Chondrocyte (in vitro differentiated cells): ENCODE results near the gene HOXC10. TPM values are rescaled to one million over a fixed set of nuclear protein-coding genes. Genes with fewer than 3 reads are reported as not detected.

ENCODE experiments used
- DNase-seq: peaks from one replicate; pipeline ENCODE4 v3.0.0; 2021; ENCODE audit warnings: mixed read lengths, low spot score
- H3K27ac Mint-ChIP-seq: one replicate; pipeline ENCODE4 v1.8.0; 2021; ENCODE audit warnings: mild to moderate bottlenecking, moderate library complexity, mixed read lengths; ENCODE audit not compliant: unreplicated experiment
- H3K27me3 Mint-ChIP-seq: 2 replicates; pipeline ENCODE4 v1.8.0; 2021; ENCODE audit warnings: low read depth, mixed read lengths
- H3K36me3 Mint-ChIP-seq: 2 replicates; pipeline ENCODE4 v1.8.0; 2021; ENCODE audit warnings: low read depth, mixed read lengths
- H3K4me1 Mint-ChIP-seq: 2 replicates; pipeline ENCODE4 v1.8.0; 2021; ENCODE audit warnings: low read depth, mild to moderate bottlenecking, mixed read lengths
- H3K4me3 Mint-ChIP-seq: one replicate; pipeline ENCODE4 v1.8.0; 2021; ENCODE audit warnings: mild to moderate bottlenecking, moderate library complexity, mixed read lengths; ENCODE audit not compliant: unreplicated experiment
- H3K9me3 Mint-ChIP-seq: 2 replicates; pipeline ENCODE4 v1.8.0; 2021; ENCODE audit warnings: low read depth, mixed read lengths
- total RNA-seq: library from RNA; stranded (reverse); gene quantifications from 3 replicates; pipeline ENCODE4 v1.2.1, GENCODE V29; 2021
- TF ChIP-seq, protein P1 (sequence below): fragments of 200-600 bp; sonication (generic); IDR thresholded peaks from 2 replicates; pipeline ENCODE4 v1.5.0; 2021; ENCODE audit warnings: antibody characterized with exemption, mild to moderate bottlenecking, moderate library complexity

HOXC10 gene
- total RNA-seq, 1 donor from 2014 or later: not detected

DNA sequence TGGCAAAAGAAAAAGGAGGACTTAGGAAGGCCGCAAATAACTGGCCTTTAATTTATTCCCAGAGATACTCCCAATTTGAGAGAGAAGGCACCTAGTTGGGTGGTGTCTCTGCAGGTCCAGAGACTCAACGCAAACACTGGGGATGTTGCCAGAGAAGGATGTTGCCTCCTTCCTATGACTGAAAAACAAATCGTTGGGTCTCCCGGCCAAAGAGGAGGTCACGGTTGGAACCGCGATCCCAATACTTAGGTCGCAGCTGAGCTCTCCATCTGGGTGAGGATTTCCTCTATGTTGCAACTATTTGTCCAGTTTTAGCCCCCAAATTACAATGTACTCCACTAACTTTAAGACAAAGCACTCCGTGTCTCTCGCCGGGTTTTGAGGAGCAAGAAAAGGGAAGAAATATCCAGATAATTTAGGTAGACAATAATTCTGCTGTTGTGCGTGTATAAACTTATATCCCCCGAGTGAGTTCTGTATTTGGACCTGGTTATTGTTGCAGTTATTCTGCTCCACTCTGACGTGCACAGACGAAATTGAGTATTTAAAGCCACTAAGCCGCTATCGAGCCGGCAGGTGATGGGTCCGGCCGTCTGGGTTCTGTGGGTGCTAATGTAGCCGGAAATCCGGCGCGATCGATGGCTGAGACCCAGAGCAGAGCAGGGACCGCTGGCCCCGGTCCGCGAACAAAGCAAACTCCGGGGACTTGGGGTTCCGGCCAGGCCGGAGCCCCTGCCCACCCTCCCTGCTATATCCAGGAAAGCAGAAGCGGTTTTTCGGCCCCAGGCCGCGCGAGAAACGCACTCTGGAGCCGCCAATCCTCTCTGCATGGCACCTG is 24.5 kb upstream of the HOXC10 start:
- Mint-ChIP-seq H3K4me3 (no peak overlapping the region), H3K27ac (no peak overlapping the region), H3K4me1 (no peaks in the 10 kb centered on the region), H3K9me3 (no peaks in the 10 kb centered on the region), H3K27me3 (peaks cover 87% of the 10 kb centered on the region), H3K36me3 (peaks cover 17% of the 10 kb centered on the region)
- DNase-seq: no peak
- TF ChIP-seq, protein P1, sequence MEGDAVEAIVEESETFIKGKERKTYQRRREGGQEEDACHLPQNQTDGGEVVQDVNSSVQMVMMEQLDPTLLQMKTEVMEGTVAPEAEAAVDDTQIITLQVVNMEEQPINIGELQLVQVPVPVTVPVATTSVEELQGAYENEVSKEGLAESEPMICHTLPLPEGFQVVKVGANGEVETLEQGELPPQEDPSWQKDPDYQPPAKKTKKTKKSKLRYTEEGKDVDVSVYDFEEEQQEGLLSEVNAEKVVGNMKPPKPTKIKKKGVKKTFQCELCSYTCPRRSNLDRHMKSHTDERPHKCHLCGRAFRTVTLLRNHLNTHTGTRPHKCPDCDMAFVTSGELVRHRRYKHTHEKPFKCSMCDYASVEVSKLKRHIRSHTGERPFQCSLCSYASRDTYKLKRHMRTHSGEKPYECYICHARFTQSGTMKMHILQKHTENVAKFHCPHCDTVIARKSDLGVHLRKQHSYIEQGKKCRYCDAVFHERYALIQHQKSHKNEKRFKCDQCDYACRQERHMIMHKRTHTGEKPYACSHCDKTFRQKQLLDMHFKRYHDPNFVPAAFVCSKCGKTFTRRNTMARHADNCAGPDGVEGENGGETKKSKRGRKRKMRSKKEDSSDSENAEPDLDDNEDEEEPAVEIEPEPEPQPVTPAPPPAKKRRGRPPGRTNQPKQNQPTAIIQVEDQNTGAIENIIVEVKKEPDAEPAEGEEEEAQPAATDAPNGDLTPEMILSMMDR: no peak

DNA sequence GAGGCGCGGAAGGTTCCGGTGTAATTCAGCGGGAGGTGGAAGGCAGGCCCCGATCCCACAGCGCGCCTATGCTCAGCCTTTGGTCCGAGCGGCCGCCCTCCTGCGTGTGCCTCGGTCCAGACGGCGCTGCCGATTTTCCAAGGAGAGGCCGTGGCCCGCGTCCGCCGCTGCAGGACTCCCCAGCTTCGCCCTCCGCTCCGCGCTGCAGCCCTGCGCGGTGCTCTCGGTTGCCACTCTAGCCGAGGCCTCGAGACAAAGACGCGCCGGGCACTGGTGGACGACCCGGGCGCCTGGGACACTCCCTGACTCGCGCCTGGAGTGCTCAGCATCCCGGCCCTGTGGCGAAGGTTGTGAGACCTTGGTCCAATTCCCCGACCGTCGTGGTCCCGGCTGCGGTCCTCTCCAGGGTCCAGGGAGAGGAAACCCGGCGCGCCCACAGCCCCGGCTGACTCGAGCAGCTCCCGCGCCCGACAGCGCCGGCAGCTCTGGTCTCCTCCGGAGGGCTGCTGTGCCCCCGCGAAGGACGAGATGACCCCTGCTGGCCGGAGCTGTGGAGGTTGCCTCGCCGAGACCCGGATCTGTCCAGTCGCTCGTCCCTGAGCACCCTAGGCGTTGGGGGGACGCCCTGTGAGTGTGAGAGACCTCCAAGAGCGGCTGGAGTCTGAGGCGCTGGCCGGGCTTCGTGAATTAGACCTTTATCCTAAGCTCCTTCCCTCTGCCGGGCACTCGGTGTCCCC is 23.8 kb upstream of the HOXC10 start:
- peaks cover 13% of the 10 kb centered on the region for H3K36me3 Mint-ChIP-seq
- TF ChIP-seq, protein P1: no peak
- no peak overlapping the region for H3K27ac Mint-ChIP-seq
- DNase-seq: no peak
- peaks cover 1% of the 10 kb centered on the region for H3K4me1 Mint-ChIP-seq
- H3K4me3 Mint-ChIP-seq: no peak overlapping the region
- H3K9me3 Mint-ChIP-seq: no peaks in the 10 kb centered on the region
- peaks cover 86% of the 10 kb centered on the region for H3K27me3 Mint-ChIP-seq

DNA sequence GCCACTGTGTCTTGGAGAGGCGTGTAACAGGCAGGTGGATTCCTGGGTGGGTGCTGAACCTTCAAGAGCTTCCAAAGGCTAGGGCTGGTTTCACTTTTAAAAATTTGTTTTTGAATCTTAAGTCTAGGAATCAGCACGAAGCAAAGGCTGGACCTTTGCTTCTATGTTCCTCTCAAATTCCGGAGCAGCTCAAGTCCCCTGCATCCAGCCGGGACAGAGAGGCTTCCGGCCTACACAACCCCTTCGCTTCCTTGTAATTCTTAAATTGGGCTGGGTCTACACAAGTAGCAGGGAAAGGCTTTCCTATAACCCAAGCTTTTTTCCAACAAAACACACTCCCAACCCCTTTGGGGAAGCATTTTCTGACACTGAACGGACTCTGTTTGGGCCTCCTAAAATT is 21.9 kb upstream of the HOXC10 start:
- H3K4me3 Mint-ChIP-seq: no peak overlapping the region
- TF ChIP-seq, protein P1: no peak
- H3K27me3 Mint-ChIP-seq: peaks cover 87% of the 10 kb centered on the region
- no peak for DNase-seq
- H3K9me3 Mint-ChIP-seq: no peaks in the 10 kb centered on the region
- H3K36me3 Mint-ChIP-seq: peaks cover 13% of the 10 kb centered on the region
- H3K4me1 Mint-ChIP-seq: peaks cover 7% of the 10 kb centered on the region
- no peak overlapping the region for H3K27ac Mint-ChIP-seq

DNA sequence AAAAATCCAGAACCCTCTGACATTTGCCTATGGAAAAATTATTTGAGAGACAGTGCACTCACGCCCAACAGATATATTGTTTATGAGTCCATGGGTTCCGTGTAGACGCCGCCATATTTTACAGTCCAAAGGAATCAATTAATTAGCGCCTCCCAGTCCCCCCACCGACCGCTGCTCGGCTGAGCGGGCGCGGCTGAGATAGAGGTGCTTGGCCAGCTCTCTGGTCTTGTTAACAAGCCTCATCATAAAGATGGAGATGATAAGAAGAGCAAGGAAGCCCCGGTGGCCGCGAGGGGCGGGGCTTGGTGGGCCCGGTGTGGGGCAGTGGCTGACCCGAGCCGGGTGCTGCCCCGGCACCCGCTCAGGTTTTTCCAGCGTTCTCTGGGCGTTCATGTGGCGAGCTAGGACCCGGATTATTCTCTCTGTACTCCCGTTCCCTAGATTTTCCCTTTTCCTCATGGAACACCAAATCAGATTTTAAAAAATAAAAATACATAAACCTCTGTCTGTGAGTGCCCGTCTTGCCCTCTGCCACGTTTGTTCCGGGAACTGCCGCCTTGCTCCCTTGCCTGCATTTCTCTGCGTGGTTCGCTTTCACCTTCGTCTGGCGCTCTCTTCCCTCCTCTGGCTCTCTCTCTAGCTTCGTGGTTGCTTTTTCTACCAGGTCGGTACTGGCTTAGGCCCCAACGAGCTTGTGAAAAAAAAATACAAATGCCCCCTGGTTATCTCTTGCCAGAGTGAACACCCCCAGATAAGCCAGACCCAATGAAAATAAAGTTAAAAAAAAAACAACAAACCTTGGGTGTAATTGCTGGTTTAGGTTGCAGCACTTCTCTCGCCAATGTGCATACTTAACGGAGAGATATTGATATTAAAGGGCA is 21.3 kb upstream of the HOXC10 start:
- DNase-seq: no peak
- Mint-ChIP-seq H3K36me3 (peaks cover 8% of the 10 kb centered on the region), H3K4me1 (peaks cover 7% of the 10 kb centered on the region), H3K27ac (no peak overlapping the region), H3K4me3 (no peak overlapping the region), H3K9me3 (no peaks in the 10 kb centered on the region), H3K27me3 (peaks cover 87% of the 10 kb centered on the region)
- TF ChIP-seq, protein P1: no peak

DNA sequence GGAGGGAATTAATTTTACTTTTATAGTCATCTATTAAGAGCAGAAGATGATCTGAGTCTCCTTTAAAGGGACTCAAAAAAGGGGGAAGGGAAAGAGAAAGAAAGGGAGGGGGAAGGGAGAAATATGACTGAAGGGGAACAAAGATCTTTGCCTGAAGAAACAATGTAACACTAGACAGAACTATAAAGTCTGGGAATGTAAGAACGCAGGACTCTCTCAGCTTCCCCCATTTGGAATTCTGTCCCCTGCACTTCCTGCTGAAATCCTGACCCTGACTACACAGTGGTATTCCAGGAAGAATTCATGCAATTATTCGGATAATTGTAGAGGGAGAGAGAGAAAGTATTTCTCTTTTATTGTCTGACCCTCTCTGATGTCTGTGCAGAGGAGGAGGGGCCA is 20.6 kb upstream of the HOXC10 start:
- H3K27ac Mint-ChIP-seq: no peak overlapping the region
- H3K4me3 Mint-ChIP-seq: no peak overlapping the region
- peaks cover 88% of the 10 kb centered on the region for H3K27me3 Mint-ChIP-seq
- no peaks in the 10 kb centered on the region for H3K9me3 Mint-ChIP-seq
- peaks cover 7% of the 10 kb centered on the region for H3K4me1 Mint-ChIP-seq
- no peak for DNase-seq
- TF ChIP-seq, protein P1: no peak
- H3K36me3 Mint-ChIP-seq: peaks cover 8% of the 10 kb centered on the region
